ENCODE results near the gene STYK1.
"Not testable (repeated sequence)": the region's sequence is repeated elsewhere in the genome, so short reads cannot be mapped to it uniquely, and the experiment has no call there.

STYK1 gene

GRCh38 chr12:10612984-10613348, 60.9 kb downstream of the STYK1 start:
- TF ChIP-seq, protein P1, sequence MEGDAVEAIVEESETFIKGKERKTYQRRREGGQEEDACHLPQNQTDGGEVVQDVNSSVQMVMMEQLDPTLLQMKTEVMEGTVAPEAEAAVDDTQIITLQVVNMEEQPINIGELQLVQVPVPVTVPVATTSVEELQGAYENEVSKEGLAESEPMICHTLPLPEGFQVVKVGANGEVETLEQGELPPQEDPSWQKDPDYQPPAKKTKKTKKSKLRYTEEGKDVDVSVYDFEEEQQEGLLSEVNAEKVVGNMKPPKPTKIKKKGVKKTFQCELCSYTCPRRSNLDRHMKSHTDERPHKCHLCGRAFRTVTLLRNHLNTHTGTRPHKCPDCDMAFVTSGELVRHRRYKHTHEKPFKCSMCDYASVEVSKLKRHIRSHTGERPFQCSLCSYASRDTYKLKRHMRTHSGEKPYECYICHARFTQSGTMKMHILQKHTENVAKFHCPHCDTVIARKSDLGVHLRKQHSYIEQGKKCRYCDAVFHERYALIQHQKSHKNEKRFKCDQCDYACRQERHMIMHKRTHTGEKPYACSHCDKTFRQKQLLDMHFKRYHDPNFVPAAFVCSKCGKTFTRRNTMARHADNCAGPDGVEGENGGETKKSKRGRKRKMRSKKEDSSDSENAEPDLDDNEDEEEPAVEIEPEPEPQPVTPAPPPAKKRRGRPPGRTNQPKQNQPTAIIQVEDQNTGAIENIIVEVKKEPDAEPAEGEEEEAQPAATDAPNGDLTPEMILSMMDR (IDR thresholded peaks at IDR 0.05; ENCODE audit: low read depth, low read length, missing control alignments): no peak
- in situ Hi-C loops (cut with HindIII; ENCODE audit: low sequenced_read_pairs): no loop called here
- DNase-seq (ENCODE audit: low read depth): no peak
- peak overlapping the region; percentile 64 for H3K4me3 ChIP-seq (ENCODE audit: low read depth, low read length)

- TF ChIP-seq, protein P1 (IDR thresholded peaks at IDR 0.05; ENCODE audit: low read depth, low read length, missing control alignments): no peak
- in situ Hi-C loops (cut with HindIII; ENCODE audit: low sequenced_read_pairs): no loop called here
- H3K4me3 ChIP-seq (ENCODE audit: low read depth, low read length): peak overlapping the region; percentile 64
- DNase-seq (ENCODE audit: low read depth): no peak
Measured at GRCh38 chr12:10612110-10612509, 61.7 kb downstream of the STYK1 start.

- DNase-seq (ENCODE audit: low read depth); in situ Hi-C loops (cut with HindIII; ENCODE audit: low sequenced_read_pairs); H3K4me3 ChIP-seq (ENCODE audit: low read depth, low read length): not testable (repeated sequence)
Measured at GRCh38 chr12:10611258-10611657, 62.6 kb downstream of the STYK1 start.

GRCh38 chr12:10610188-10610587, 63.7 kb downstream of the STYK1 start:
- DNase-seq (ENCODE audit: low read depth): no peak
- no peak overlapping the region for H3K4me3 ChIP-seq (ENCODE audit: low read depth, low read length)
- in situ Hi-C loops (cut with HindIII; ENCODE audit: low sequenced_read_pairs): no loop called here
- TF ChIP-seq, protein P1 (IDR thresholded peaks at IDR 0.05; ENCODE audit: low read depth, low read length, missing control alignments): no peak

DNA sequence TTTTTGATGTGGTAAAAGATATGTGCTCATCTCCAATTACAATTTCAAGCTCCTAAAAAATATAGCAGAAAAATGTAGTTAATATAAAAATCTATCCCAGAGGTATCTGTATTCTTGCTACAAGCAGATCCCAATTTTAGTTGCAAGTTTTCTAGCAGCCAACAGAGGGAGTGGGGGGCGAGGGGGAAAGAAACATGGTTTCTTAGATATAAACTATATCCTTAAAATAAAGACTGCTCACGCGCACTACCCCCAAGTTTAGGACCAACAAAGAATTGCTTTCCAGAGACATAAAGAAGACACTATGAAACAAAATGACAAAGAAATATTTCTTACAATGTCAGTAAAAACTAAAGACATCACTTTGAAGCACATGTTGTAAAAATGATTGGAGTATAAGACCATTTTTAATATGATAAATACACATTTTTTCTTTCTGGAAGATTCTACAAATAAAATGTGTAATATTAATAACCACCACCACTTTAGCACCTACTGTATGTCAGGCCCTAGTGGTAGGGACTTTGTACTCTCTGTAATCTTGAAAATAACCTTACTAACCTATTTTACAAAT, 65.9 kb downstream of the STYK1 start:
- peak; percentile 5 for DNase-seq (ENCODE audit: low read depth)
- no peak overlapping the region for H3K4me3 ChIP-seq (ENCODE audit: low read depth, low read length)
- TF ChIP-seq, protein P1 (IDR thresholded peaks at IDR 0.05; ENCODE audit: low read depth, low read length, missing control alignments): peak; percentile 60
- in situ Hi-C loops (cut with HindIII; ENCODE audit: low sequenced_read_pairs): no loop called here

- no peak overlapping the region for H3K4me3 ChIP-seq (ENCODE audit: low read depth, low read length)
- TF ChIP-seq, protein P1 (IDR thresholded peaks at IDR 0.05; ENCODE audit: low read depth, low read length, missing control alignments): no peak
- in situ Hi-C loops (cut with HindIII; ENCODE audit: low sequenced_read_pairs): no loop called here
- no peak for DNase-seq (ENCODE audit: low read depth)
Measured at GRCh38 chr12:10601860-10602259, 72.0 kb downstream of the STYK1 start.

GRCh38 chr12:10600988-10601387, 72.9 kb downstream of the STYK1 start:
- in situ Hi-C loops (cut with HindIII; ENCODE audit: low sequenced_read_pairs): no loop called here
- TF ChIP-seq, protein P1 (IDR thresholded peaks at IDR 0.05; ENCODE audit: low read depth, low read length, missing control alignments): no peak
- no peak overlapping the region for H3K4me3 ChIP-seq (ENCODE audit: low read depth, low read length)
- no peak for DNase-seq (ENCODE audit: low read depth)

All from astrocyte of the cerebellum (primary cell).